Erythroblast (primary cell): ENCODE measurements around the gene CLEC2A.
A peak's percentile ranks its signal among the peaks of the same experiment; 100 is the strongest.

Experiments
- DNase-seq, 2 experiments: peaks; one replicate each; lab custom pipeline; 2025; lab: John Stamatoyannopoulos, UW
- GATA1 ChIP-seq: IDR thresholded peaks from 2 replicates; pipeline ENCODE4 v1.6.1; 2011; ENCODE audit warnings: low read depth, mild to moderate bottlenecking, control low read depth, low read length, moderate library complexity
- POLR2A ChIP-seq: IDR thresholded peaks from 2 replicates; pipeline ENCODE4 v1.6.1; 2011; ENCODE audit warnings: mild to moderate bottlenecking, low read length

The CLEC2A gene

GRCh38 chr12:9919443-9919842, 12.7 kb downstream of the CLEC2A start:
- DNase-seq, result no peak
- no peak for TF ChIP-seq GATA1
- TF ChIP-seq POLR2A, result no peak

- TF ChIP-seq GATA1 (no peak), POLR2A (no peak)
- DNase-seq, result no peak
These were observed 20.5 kb downstream of the CLEC2A start for GRCh38 chr12:9911708-9912107.

DNA sequence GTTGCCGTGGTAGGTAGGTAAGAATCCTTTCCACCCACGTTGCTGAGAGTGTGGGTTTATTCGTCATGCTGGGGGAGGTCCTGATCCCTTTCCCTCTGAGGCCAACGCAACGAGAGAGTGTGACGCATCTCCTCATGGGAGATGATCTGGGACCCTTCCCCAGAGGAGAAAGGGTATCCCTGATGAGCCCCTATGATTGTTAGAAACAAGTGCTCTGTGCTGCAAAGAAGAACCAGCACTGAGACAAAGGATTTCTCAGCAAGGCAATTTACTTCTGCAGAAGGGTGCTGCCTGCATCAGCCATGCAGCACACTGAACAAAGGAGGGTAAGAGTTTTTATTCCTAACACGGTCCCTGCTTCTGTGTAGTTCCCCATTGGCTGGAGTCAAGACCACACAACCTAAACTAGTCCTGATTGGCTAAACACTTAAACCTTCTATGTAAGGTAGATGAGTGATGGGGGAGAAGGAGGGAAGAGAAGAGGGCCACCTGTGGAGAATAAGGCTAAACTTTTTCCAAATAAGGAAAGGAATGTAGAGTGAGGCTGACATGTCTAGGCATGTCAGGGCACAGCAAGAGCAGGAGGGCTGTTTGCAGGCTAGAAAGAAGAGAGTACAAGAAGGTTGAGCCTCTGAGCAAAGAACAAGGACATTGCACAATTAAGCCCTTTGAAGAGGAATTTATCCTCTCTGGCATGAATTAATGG, 21.3 kb downstream of the CLEC2A start:
- TF ChIP-seq GATA1 (no peak), POLR2A (no peak)
- no peak for DNase-seq

- DNase-seq, result no peak
- TF ChIP-seq POLR2A (no peak), GATA1 (no peak)
These were observed 22.4 kb downstream of the CLEC2A start for GRCh38 chr12:9909724-9910123.

- TF ChIP-seq GATA1 (no peak), POLR2A (no peak)
- no peak for DNase-seq
These were observed 23.8 kb downstream of the CLEC2A start for GRCh38 chr12:9908350-9908749.

DNA sequence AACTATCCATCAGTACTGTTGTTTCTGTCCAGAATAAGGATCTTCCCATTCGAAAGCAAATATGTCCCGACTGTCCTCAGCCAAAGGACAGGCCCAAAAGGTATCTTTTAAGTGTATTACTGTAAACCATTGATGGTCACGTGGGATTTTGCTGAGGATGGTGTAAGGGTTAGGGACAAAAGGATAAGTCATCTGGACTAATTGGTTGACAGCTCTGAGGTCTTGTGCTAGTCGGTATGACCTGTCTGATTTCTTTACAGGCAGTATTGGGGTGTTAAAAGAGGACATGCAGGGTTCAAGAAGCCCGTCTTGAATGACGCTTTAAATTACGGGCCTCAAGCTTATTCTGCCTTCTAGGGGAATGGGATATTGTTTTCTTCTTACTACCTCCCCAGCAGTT, 24.4 kb downstream of the CLEC2A start:
- no peak for DNase-seq
- TF ChIP-seq POLR2A (no peak), GATA1 (no peak)

DNA sequence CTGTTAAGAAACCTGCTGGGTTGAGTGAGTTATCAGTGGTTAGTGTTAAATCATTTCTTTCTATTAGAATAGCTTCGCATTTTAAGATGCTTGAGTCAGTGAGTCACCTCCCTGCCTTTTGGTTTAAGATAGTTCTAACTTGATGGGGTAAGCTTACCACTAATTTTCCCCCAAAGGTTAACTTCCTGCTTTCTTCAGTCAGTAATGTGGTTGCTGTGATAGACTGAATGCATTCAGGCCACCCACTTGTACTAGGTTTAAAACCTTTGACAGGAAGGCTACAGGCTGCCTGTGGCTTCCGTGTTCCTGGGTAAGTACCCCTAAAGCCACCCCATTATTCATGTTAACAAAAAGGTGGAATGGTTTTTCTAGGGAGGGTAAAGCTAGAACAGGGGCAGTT, 25.3 kb downstream of the CLEC2A start:
- TF ChIP-seq POLR2A (no peak), GATA1 (no peak)
- DNase-seq, result no peak

DNA sequence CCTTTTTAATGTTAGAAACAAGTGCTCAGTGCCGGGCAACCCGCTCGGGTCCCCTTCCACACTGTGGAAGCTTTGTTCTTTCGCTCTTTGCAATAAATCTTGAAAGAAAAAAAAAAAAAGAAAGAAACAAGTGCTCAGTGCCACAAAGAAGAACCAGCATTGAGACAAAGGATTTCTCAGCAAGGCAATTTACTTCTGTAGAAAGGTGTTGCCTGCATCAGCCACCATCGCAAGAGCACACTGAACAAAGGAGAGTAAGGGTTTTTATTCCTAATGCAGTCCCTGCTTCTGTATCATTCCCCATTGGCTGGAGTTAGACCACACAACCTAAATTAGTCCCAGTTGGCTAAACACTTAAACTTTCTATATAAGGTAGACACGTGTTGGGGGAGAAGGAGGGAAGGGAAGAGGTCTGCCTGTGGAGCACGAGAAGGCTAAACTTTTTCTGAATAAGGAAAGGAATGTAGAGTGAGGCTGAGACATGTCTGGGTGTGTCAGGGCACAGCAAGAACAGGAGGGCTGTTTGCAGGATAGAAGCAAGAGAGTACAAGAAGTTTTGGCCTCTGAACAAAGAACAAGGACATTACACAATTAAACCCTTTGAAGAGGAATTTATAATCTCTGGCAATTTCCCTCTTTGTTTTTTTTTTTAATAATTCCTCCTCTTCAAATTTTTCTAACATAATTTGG, 29.5 kb downstream of the CLEC2A start:
- TF ChIP-seq POLR2A (no peak), GATA1 (no peak)
- no peak for DNase-seq

- TF ChIP-seq POLR2A (no peak), GATA1 (no peak)
- DNase-seq, result no peak
These were observed 31.2 kb downstream of the CLEC2A start for GRCh38 chr12:9900930-9901329.

GRCh38 chr12:9899209-9899608, 33.0 kb downstream of the CLEC2A start:
- TF ChIP-seq POLR2A (no peak), GATA1 (no peak)
- no peak for DNase-seq

GRCh38 chr12:9897535-9897934, 34.6 kb downstream of the CLEC2A start:
- TF ChIP-seq GATA1, result no peak
- TF ChIP-seq POLR2A, result no peak
- DNase-seq, result no peak

- peak; percentile 7 to 58 for DNase-seq
- TF ChIP-seq POLR2A (no peak), GATA1 (no peak)
These were observed 36.8 kb downstream of the CLEC2A start for GRCh38 chr12:9895215-9895971.

GRCh38 chr12:9888665-9889273, 43.4 kb downstream of the CLEC2A start:
- no peak for TF ChIP-seq GATA1
- TF ChIP-seq POLR2A, result no peak
- DNase-seq, result no peak
